ENCODE results near the gene UGDH. TPM values are rescaled to one million over a fixed set of nuclear protein-coding genes. Genes with fewer than 3 reads are reported as not detected.
A peak's percentile ranks its signal among the peaks of the same experiment; 100 is the strongest.

The UGDH gene
- total and polyA plus RNA-seq, 2 of the 13 experiments (the other 11 are each of a cell fraction or from before 2014, with no cell fraction given): 99.0 to 384 TPM

- no peak for TF ChIP-seq HIC2 (CRISPR knock-in tag; IDR thresholded peaks at IDR 0.05; ENCODE audit: low read depth)
- TF ChIP-seq, protein P1, sequence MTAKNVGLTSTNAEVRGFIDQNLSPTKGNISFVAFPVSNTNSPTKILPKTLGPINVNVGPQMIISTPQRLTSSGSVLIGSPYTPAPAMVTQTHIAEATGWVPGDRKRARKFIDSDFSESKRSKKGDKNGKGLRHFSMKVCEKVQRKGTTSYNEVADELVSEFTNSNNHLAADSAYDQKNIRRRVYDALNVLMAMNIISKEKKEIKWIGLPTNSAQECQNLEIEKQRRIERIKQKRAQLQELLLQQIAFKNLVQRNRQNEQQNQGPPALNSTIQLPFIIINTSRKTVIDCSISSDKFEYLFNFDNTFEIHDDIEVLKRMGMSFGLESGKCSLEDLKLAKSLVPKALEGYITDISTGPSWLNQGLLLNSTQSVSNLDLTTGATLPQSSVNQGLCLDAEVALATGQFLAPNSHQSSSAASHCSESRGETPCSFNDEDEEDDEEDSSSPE (CRISPR knock-in tag; IDR thresholded peaks at IDR 0.05): peak; percentile 81
- TF ChIP-seq LRRFIP1 (CRISPR knock-in tag; conservative IDR thresholded peaks at IDR 0.05): no peak
- TF ChIP-seq PATZ1 (CRISPR knock-in tag; IDR thresholded peaks at IDR 0.05): peak; percentile 11; the same call in 1 of the 2 replicates
- TF ChIP-seq, protein P2, sequence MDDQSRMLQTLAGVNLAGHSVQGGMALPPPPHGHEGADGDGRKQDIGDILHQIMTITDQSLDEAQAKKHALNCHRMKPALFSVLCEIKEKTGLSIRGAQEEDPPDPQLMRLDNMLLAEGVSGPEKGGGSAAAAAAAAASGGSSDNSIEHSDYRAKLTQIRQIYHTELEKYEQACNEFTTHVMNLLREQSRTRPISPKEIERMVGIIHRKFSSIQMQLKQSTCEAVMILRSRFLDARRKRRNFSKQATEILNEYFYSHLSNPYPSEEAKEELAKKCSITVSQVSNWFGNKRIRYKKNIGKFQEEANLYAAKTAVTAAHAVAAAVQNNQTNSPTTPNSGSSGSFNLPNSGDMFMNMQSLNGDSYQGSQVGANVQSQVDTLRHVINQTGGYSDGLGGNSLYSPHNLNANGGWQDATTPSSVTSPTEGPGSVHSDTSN (CRISPR knock-in tag; IDR thresholded peaks at IDR 0.05; ENCODE audit: borderline replicate concordance): no peak
- TF ChIP-seq ZNF800 (CRISPR knock-in tag; IDR thresholded peaks at IDR 0.05): 0 out of 2 replicates have a peak, but pooled peaks have one; percentile 67
- no peak for TF ChIP-seq ZNF780A (CRISPR knock-in tag; IDR thresholded peaks at IDR 0.05)
- no peak for TF ChIP-seq SETDB1 (CRISPR knock-in tag; IDR thresholded peaks at IDR 0.05; ENCODE audit: borderline replicate concordance)
- peak; percentile 93 for TF ChIP-seq ZSCAN31 (CRISPR knock-in tag; IDR thresholded peaks at IDR 0.05; ENCODE audit: low read depth)
- TF ChIP-seq MAF1 (CRISPR knock-in tag; IDR thresholded peaks at IDR 0.05; ENCODE audit: borderline replicate concordance): peak; percentile 59; the same call in 1 of the 2 replicates
- TF ChIP-seq ZNF549 (CRISPR knock-in tag; IDR thresholded peaks at IDR 0.05): no peak
- TF ChIP-seq ZNF761 (CRISPR knock-in tag; conservative IDR thresholded peaks at IDR 0.05): 0 out of 2 replicates have a peak, but pooled peaks have one; percentile 84
- TF ChIP-seq ZBTB10 (CRISPR knock-in tag; IDR thresholded peaks at IDR 0.05; ENCODE audit: borderline replicate concordance): peak; percentile 78; the same call in 1 of the 2 replicates
Observed at GRCh38 chr4:39458505-39459300, 68.5 kb downstream of the UGDH start, which contains the start of the genes LIAS and RPL9 (continued).
